SK-N-MC (cell line): Measurements from ENCODE around the gene JOSD1.

Experiments
- DNase-seq: peaks from one replicate; pipeline ENCODE4 v3.0.0-alpha.2; 2011; ENCODE audit warnings: low read depth, low spot score
- H3K27ac ChIP-seq: fragments of 200-600 bp; sonication (generic); 2 replicates; pipeline ENCODE4 v1.5.1; 2016; ENCODE audit warnings: mixed run types
- H3K36me3 ChIP-seq: fragments of 200-600 bp; sonication (generic); 2 replicates; pipeline ENCODE4 v1.6.1; 2017; ENCODE audit warnings: antibody characterized with exemption, low read length, mixed read lengths; ENCODE audit not compliant: insufficient read depth
- H3K4me3 ChIP-seq: fragments of 200-600 bp; sonication (generic); 2 replicates; pipeline ENCODE4 v1.5.1; 2016
- H3K9ac ChIP-seq: fragments of 200-600 bp; sonication (generic); 2 replicates; pipeline ENCODE4 v1.8.0; 2017; ENCODE audit warnings: mixed run types, mixed read lengths; ENCODE audit not compliant: insufficient read length
- H3K9me3 ChIP-seq: fragments of 200-600 bp; sonication (generic); 2 replicates; pipeline ENCODE4 v1.6.1; 2017; ENCODE audit warnings: low read depth, mild to moderate bottlenecking, antibody characterized with exemption, low read length, moderate library complexity, mixed read lengths
- EZH2 ChIP-seq: fragments of 200-600 bp; sonication (generic); IDR thresholded peaks from one replicate; pipeline ENCODE4 v1.6.1; 2017; ENCODE audit warnings: antibody characterized with exemption
- FOXP2 ChIP-seq: optimal IDR thresholded peaks from 2 replicates; pipeline ENCODE3; 2011; ENCODE audit warnings: mild to moderate bottlenecking, moderate library complexity; ENCODE audit not compliant: insufficient read depth; ENCODE audit errors: extremely low read length, control extremely low read depth
- POLR2AphosphoS5 ChIP-seq: IDR thresholded peaks from 2 replicates; pipeline ENCODE4 v1.6.1; 2012; ENCODE audit warnings: mild to moderate bottlenecking, low read depth, low read length, borderline replicate concordance

Gene JOSD1

GRCh38 chr22:38712486-38713207 lies 11.9 kb upstream of the JOSD1 start:
- Histone ChIP-seq H3K9me3 (no peaks in the 10 kb centered on the region), H3K27ac (no peak overlapping the region), H3K9ac (no peak overlapping the region), H3K36me3 (peaks cover 39% of the 10 kb centered on the region), H3K4me3 (no peak overlapping the region)
- TF ChIP-seq EZH2, result no peak
- TF ChIP-seq FOXP2, result no peak
- no peak for TF ChIP-seq POLR2AphosphoS5
- DNase-seq, result no peak

GRCh38 chr22:38710866-38711265 lies 10.1 kb upstream of the JOSD1 start:
- Histone ChIP-seq H3K36me3 (peaks cover 26% of the 10 kb centered on the region), H3K9ac (no peak overlapping the region), H3K4me3 (no peak overlapping the region), H3K27ac (no peak overlapping the region), H3K9me3 (no peaks in the 10 kb centered on the region)
- TF ChIP-seq EZH2 (no peak), FOXP2 (no peak), POLR2AphosphoS5 (no peak)
- no peak for DNase-seq

- no peak overlapping the region for H3K9ac ChIP-seq
- TF ChIP-seq EZH2, result no peak
- TF ChIP-seq FOXP2, result no peak
- no peak for TF ChIP-seq POLR2AphosphoS5
These were observed 9.6 kb upstream of the JOSD1 start for GRCh38 chr22:38710351-38710750.

GRCh38 chr22:38709306-38709705 lies 8.6 kb upstream of the JOSD1 start:
- H3K36me3 ChIP-seq, result peaks cover 22% of the 10 kb centered on the region
- TF ChIP-seq EZH2 (no peak), POLR2AphosphoS5 (no peak), FOXP2 (no peak)
- H3K4me3 ChIP-seq, result no peak overlapping the region
- no peak overlapping the region for H3K9ac ChIP-seq
- no peak overlapping the region for H3K27ac ChIP-seq
- DNase-seq, result no peak
- no peaks in the 10 kb centered on the region for H3K9me3 ChIP-seq

More at GRCh38 chr22:38710351-38710750, 9.6 kb upstream of the JOSD1 start:
- Histone ChIP-seq H3K27ac (no peak overlapping the region), H3K36me3 (peaks cover 22% of the 10 kb centered on the region), H3K4me3 (no peak overlapping the region), H3K9me3 (no peaks in the 10 kb centered on the region)
- no peak for DNase-seq

- Histone ChIP-seq H3K9ac (no peak overlapping the region), H3K9me3 (no peaks in the 10 kb centered on the region), H3K36me3 (peaks cover 22% of the 10 kb centered on the region), H3K27ac (no peak overlapping the region), H3K4me3 (0 out of 2 replicates have a peak overlapping the region, but pooled peaks have one; percentile 28)
- TF ChIP-seq EZH2 (no peak), POLR2AphosphoS5 (no peak), FOXP2 (no peak)
- DNase-seq, result no peak
These were observed 7.2 kb upstream of the JOSD1 start for GRCh38 chr22:38707984-38708383.

GRCh38 chr22:38707346-38707745 lies 6.6 kb upstream of the JOSD1 start:
- no peak overlapping the region for H3K27ac ChIP-seq
- peak overlapping the region; percentile 96 for H3K9ac ChIP-seq
- peaks cover 22% of the 10 kb centered on the region for H3K36me3 ChIP-seq
- TF ChIP-seq EZH2 (no peak), FOXP2 (no peak), POLR2AphosphoS5 (no peak)
- no peak for DNase-seq
- H3K4me3 ChIP-seq, result peak overlapping the region; percentile 95
- no peaks in the 10 kb centered on the region for H3K9me3 ChIP-seq

- no peak for DNase-seq
- TF ChIP-seq EZH2 (no peak), POLR2AphosphoS5 (no peak), FOXP2 (no peak)
- H3K4me3 ChIP-seq, result peak overlapping the region; percentile 95
- H3K27ac ChIP-seq, result no peak overlapping the region
- no peaks in the 10 kb centered on the region for H3K9me3 ChIP-seq
- peak overlapping the region; percentile 96 for H3K9ac ChIP-seq
- peaks cover 22% of the 10 kb centered on the region for H3K36me3 ChIP-seq
These were observed 6.1 kb upstream of the JOSD1 start for GRCh38 chr22:38706901-38707195.

GRCh38 chr22:38706101-38706900 lies 5.6 kb upstream of the JOSD1 start:
- peak overlapping the region; percentile 80 for H3K27ac ChIP-seq
- peak overlapping the region; percentile 96 for H3K9ac ChIP-seq
- no peaks in the 10 kb centered on the region for H3K9me3 ChIP-seq
- DNase-seq, result no peak
- H3K36me3 ChIP-seq, result peaks cover 22% of the 10 kb centered on the region
- peak overlapping the region; percentile 95 for H3K4me3 ChIP-seq
- TF ChIP-seq FOXP2 (no peak), EZH2 (no peak), POLR2AphosphoS5 (no peak)
